ENCODE data around the gene HOTAIR.
A peak's percentile ranks its signal among the peaks of the same experiment; 100 is the strongest.

The HOTAIR gene

GRCh38 chr12:53940443-53941014, 34.2 kb downstream of the HOTAIR start:
- H3K4me3 ChIP-seq (ENCODE audit: control insufficient read depth, low read depth, low read length): no peak overlapping the region
- no peak for DNase-seq (ENCODE audit: low read depth)
- TF ChIP-seq CTCF (conservative IDR thresholded peaks at IDR 0.05; ENCODE audit: control insufficient read depth, insufficient read depth, low read depth, low read length): no peak

GRCh38 chr12:53939141-53940108, 35.3 kb downstream of the HOTAIR start:
- DNase-seq (ENCODE audit: low read depth): peak; percentile 26
- H3K4me3 ChIP-seq (ENCODE audit: control insufficient read depth, low read depth, low read length): no peak overlapping the region
- TF ChIP-seq CTCF (conservative IDR thresholded peaks at IDR 0.05; ENCODE audit: control insufficient read depth, insufficient read depth, low read depth, low read length): no peak

GRCh38 chr12:53938326-53939140, 36.2 kb downstream of the HOTAIR start, which contains the start of gene HOXC13:
HOXC13 (plus strand) TSS chr12:53938831; CDS start chr12:53938907, 76 bp downstream.
- peak; percentile 68 for DNase-seq (ENCODE audit: low read depth)
- TF ChIP-seq CTCF (conservative IDR thresholded peaks at IDR 0.05; ENCODE audit: control insufficient read depth, insufficient read depth, low read depth, low read length): no peak
- no peak within 1 kb of the TSS for H3K4me3 ChIP-seq (ENCODE audit: control insufficient read depth, low read depth, low read length)

- no peak for DNase-seq (ENCODE audit: low read depth)
- no peak for TF ChIP-seq CTCF (conservative IDR thresholded peaks at IDR 0.05; ENCODE audit: control insufficient read depth, insufficient read depth, low read depth, low read length)
- H3K4me3 ChIP-seq (ENCODE audit: control insufficient read depth, low read depth, low read length): no peak overlapping the region
Observed at GRCh38 chr12:53937596-53938325, 37.0 kb downstream of the HOTAIR start.

DNA sequence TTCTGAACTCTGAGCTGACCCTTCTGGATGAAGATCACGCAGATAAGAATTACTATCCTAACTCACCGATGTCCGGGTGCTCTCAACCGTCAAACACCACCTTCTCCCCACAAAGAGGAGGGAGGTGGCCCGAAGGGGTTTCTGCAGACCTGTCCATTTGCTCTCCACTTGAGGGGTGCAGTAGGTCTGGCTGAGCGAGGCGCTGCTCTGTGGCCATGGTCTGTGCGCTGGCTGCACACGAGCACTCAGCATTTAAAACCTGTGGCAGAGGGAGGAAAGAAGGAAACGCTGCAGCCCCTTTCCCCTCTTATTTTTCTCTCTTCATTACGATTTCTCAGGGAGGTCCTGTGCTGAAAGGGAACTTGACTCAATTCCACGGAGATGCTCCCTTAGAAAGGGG, 37.7 kb downstream of the HOTAIR start:
- DNase-seq (ENCODE audit: low read depth): no peak

More for the DNA sequence above, 37.7 kb downstream of the HOTAIR start:
- H3K4me3 ChIP-seq (ENCODE audit: control insufficient read depth, low read depth, low read length): no peak overlapping the region
- TF ChIP-seq CTCF (conservative IDR thresholded peaks at IDR 0.05; ENCODE audit: control insufficient read depth, insufficient read depth, low read depth, low read length): no peak
